Urothelium cell line (cell line): Measurements from ENCODE around the gene RTBDN.

Experiments
- DNase-seq: peaks from one replicate; pipeline ENCODE4 v3.0.0; 2011; ENCODE audit warnings: low spot score, mixed read lengths
- FAIRE-seq: peaks from 2 replicates; lab custom pipeline; 2011; peaks lifted over from hg19 to GRCh38; lab: Jason Lieb, UNC

RTBDN gene

GRCh38 chr19:12783291-12783848 is 51.0 kb downstream of the RTBDN start:
- no peak for DNase-seq
- FAIRE-seq, result no peak

- no peak for DNase-seq
Measured at GRCh38 chr19:12782424-12783290, 51.7 kb downstream of the RTBDN start.

GRCh38 chr19:12782174-12782423 is 52.3 kb downstream of the RTBDN start:
- FAIRE-seq (no peak), DNase-seq (no peak)

More at GRCh38 chr19:12782424-12783290, 51.7 kb downstream of the RTBDN start:
- no peak for FAIRE-seq

GRCh38 chr19:12779162-12779993 is 55.0 kb downstream of the RTBDN start:
- DNase-seq (no peak), FAIRE-seq (no peak)

GRCh38 chr19:12778905-12779161 is 55.5 kb downstream of the RTBDN start:
- DNase-seq (no peak), FAIRE-seq (no peak)

- FAIRE-seq, result no peak
- DNase-seq, result no peak
Measured at GRCh38 chr19:12778017-12778904, 56.1 kb downstream of the RTBDN start.

GRCh38 chr19:12777217-12778016 is 57.0 kb downstream of the RTBDN start:
- DNase-seq (peak; percentile 73), FAIRE-seq (no peak)
